IPS-15b (cell line): ENCODE data around the gene DNM3.

Experiments used
- H3K27me3 ChIP-seq: one replicate; pipeline ENCODE4 v1.6.1; 2013; ENCODE audit warnings: low read length; ENCODE audit not compliant: control insufficient read depth, insufficient read depth
- H3K36me3 ChIP-seq: one replicate; pipeline ENCODE4 v1.6.1; 2013; ENCODE audit warnings: low read length; ENCODE audit not compliant: control insufficient read depth, insufficient read depth
- H3K4me1 ChIP-seq: one replicate; pipeline ENCODE4 v1.6.1; 2013; ENCODE audit warnings: mild to moderate bottlenecking, low read length; ENCODE audit not compliant: control insufficient read depth, insufficient read depth
- H3K4me3 ChIP-seq: one replicate; pipeline ENCODE4 v1.5.1; 2013; ENCODE audit warnings: low read depth, low read length
- H3K9ac ChIP-seq: one replicate; pipeline ENCODE4 v1.6.1; 2013; ENCODE audit warnings: low read depth, mild to moderate bottlenecking, low read length
- H3K9me3 ChIP-seq: one replicate; pipeline ENCODE4 v1.6.1; 2013; ENCODE audit warnings: mild to moderate bottlenecking, low read length; ENCODE audit not compliant: control insufficient read depth, insufficient read depth

The DNM3 gene

DNA sequence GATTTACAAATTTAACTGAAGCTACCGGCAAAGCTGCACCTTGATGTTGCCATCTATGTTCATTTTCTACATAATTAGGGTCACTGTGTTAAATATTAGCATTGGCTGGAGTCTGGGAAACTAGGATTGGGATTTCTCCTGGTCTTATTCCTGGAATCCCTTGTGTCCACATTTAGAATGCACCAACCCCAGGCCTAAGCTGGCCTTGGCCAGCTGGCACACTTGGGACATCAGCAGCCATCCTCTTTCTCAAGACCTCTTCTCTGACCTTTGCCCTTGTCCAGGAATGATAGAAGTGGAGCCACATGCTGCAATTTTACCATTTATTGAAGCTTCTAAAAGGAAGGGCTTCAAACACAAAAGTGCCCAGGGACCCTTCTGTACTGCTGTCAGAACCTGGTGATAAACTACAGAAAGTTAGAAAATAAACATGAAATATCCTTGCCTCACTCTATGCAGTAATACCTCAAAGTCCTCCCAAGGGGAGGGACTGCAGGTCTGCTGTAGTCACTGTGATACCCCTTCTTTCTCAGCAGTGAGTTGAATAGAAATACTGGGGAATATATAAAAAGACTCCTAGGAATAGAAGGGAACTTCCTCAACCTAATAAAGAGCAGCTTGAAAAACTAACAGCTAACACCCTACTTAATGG lies 616.3 kb downstream of the DNM3 start:
- no peak overlapping the region for H3K4me3 ChIP-seq
- no peaks in the 10 kb centered on the region for H3K4me1 ChIP-seq

DNA sequence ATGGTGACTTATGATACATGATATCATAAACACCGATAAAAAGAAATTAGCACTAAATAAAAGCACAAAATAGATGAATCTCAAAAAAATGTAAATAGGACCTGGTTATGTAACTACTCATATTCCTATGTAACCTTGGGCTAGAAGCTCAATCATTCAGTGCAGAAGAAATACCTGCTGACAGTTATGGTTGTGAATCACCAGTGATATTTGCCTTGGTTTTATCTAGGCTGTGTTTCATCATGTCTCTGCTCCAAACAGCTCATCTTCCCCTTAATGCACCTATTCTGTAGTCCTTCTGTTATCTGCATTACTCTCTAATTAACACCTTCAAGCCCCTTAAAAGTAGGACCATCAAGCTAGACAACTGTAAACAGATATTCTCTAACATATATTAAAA lies 618.9 kb downstream of the DNM3 start:
- Histone ChIP-seq H3K4me1 (no peaks in the 10 kb centered on the region), H3K27me3 (no peaks in the 10 kb centered on the region), H3K9me3 (no peaks in the 10 kb centered on the region), H3K36me3 (no peaks in the 10 kb centered on the region), H3K4me3 (no peak overlapping the region), H3K9ac (no peak overlapping the region)

More for the DNA sequence above, 616.3 kb downstream of the DNM3 start:
- no peak overlapping the region for H3K9ac ChIP-seq
- H3K36me3 ChIP-seq = no peaks in the 10 kb centered on the region
- no peaks in the 10 kb centered on the region for H3K9me3 ChIP-seq
- no peaks in the 10 kb centered on the region for H3K27me3 ChIP-seq

DNA sequence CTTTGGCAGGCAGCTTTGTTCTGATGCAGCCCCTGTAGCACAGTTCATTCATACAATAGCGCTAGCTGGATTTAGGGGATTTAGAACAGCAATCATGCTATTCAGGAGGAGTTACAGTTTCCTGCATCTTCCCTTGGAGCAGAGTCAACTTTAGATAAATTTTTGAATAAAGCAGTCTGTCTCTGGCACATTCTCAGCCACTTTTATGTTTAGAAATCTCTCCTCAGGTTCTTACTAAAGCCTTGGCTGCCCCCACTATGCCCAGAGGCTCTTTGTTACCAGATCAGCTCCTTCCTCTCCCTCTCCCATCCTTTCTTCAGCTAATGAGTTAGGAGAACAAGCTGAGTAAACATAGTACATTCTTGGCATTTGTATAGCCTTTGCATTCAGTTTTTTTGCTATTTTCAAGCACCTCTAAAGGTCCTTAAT lies 619.6 kb downstream of the DNM3 start:
- Histone ChIP-seq H3K9ac (no peak overlapping the region), H3K36me3 (no peaks in the 10 kb centered on the region), H3K27me3 (no peaks in the 10 kb centered on the region), H3K9me3 (no peaks in the 10 kb centered on the region), H3K4me3 (no peak overlapping the region), H3K4me1 (no peaks in the 10 kb centered on the region)
